Activated B cell treated with CpG ODN at 0.5 μM for 24 hours (primary cell): ENCODE data around the gene SH3PXD2A. TPM values are rescaled to one million over a fixed set of nuclear protein-coding genes. Genes with fewer than 3 reads are reported as not detected.

Experiments used
- ATAC-seq: fragments of 200-7000 bp; cut with Tn5 transposase; one replicate; pipeline ENCODE4 v1.10.0; 2021; ENCODE audit warnings: low read depth, mild to moderate bottlenecking, moderate library complexity
- CTCF ChIA-PET: fragments of 350-600 bp; sonication (Branson Sonifier 250); formaldehyde crosslinking; loops from one replicate; lab custom pipeline; 2021; ENCODE audit warnings: antibody characterized with exemption; lab: Charles Lee
- POLR2A ChIA-PET: fragments of 350-600 bp; sonication (Branson Sonifier 250); formaldehyde crosslinking; loops from one replicate; lab custom pipeline; 2021; ENCODE audit warnings: antibody characterized with exemption; lab: Charles Lee
- DNase-seq: peaks from one replicate; pipeline ENCODE4 v3.0.0; 2022
- H3K27ac Mint-ChIP-seq: one replicate; pipeline ENCODE4 v1.8.0; 2020; ENCODE audit warnings: mixed read lengths
- H3K27me3 Mint-ChIP-seq: one replicate; pipeline ENCODE4 v1.8.0; 2021; ENCODE audit warnings: mixed read lengths
- H3K36me3 Mint-ChIP-seq: one replicate; pipeline ENCODE4 v1.8.0; 2021; ENCODE audit warnings: low read depth, mixed read lengths
- H3K4me1 Mint-ChIP-seq: one replicate; pipeline ENCODE4 v1.8.0; 2021; ENCODE audit warnings: mixed read lengths
- H3K4me3 Mint-ChIP-seq: one replicate; pipeline ENCODE4 v1.8.0; 2020; ENCODE audit warnings: mild to moderate bottlenecking, mixed read lengths
- H3K9me3 Mint-ChIP-seq: one replicate; pipeline ENCODE4 v1.8.0; 2020; ENCODE audit warnings: mixed read lengths
- intact Hi-C: fragments of 100-400 bp; cut with micrococcal nuclease; formaldehyde crosslinking; loops from one replicate; pipeline ENCODE4 v1.15.1; 2024
- total RNA-seq: library from RNA; stranded (reverse); gene quantifications from 2 replicates; pipeline ENCODE4 v1.2.3, GENCODE V29; 2022
- TF ChIP-seq, protein P1 (sequence below): fragments of 200-600 bp; IDR thresholded peaks from one replicate; pipeline ENCODE4 v1.8.0; 2022; ENCODE audit warnings: antibody characterized with exemption, mild to moderate bottlenecking

SH3PXD2A gene
- total RNA-seq, 1 donor from 2014 or later: 18.2 TPM

DNA sequence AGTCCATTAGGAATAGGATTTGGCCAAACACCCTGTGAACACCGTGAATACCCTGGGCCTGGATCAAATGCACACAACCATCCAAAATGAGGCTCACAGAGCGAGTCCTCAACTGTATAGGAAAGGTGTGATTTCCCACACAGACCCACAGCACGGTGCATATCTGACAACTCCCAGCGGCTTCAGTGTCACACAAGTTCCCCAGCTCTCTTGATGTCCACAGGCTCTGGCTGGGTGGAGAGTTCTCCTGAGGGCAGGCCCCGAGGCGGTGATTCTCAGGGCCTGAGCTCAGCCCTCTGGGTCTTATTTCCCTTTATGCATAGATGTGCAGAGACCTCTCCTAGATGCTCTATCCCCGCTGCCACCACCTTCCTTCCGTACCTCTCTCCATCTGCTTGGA is 64.1 kb downstream of the SH3PXD2A start:
- TF ChIP-seq, protein P1, sequence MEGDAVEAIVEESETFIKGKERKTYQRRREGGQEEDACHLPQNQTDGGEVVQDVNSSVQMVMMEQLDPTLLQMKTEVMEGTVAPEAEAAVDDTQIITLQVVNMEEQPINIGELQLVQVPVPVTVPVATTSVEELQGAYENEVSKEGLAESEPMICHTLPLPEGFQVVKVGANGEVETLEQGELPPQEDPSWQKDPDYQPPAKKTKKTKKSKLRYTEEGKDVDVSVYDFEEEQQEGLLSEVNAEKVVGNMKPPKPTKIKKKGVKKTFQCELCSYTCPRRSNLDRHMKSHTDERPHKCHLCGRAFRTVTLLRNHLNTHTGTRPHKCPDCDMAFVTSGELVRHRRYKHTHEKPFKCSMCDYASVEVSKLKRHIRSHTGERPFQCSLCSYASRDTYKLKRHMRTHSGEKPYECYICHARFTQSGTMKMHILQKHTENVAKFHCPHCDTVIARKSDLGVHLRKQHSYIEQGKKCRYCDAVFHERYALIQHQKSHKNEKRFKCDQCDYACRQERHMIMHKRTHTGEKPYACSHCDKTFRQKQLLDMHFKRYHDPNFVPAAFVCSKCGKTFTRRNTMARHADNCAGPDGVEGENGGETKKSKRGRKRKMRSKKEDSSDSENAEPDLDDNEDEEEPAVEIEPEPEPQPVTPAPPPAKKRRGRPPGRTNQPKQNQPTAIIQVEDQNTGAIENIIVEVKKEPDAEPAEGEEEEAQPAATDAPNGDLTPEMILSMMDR: no peak
- Mint-ChIP-seq H3K4me3 (no peak overlapping the region), H3K9me3 (no peaks in the 10 kb centered on the region), H3K27ac (no peak overlapping the region), H3K36me3 (no peaks in the 10 kb centered on the region), H3K27me3 (peaks cover 12% of the 10 kb centered on the region), H3K4me1 (no peaks in the 10 kb centered on the region)
- ATAC-seq (no peak), DNase-seq (no peak)
- ChIA-PET POLR2A (no interaction called here), CTCF (no interaction called here)
- intact Hi-C loops: no loop called here

DNA sequence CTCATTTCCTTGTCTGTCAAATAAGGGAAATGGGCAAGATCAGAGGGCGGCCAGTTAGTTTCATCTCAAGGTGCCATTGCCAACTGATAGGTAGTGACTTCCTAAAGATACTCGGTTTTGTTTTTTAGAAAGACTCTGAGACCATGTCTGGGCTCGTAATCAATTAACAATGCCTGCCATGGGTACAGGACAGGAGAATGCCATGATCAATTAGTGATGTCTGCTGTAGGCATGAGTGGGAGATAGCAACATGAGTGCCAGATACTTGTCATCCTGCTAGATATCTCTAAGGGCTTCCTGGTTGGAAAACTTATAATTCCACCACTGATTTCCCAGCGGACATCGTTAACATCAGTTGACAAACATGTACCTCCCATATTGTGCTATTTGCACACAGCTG is 64.8 kb downstream of the SH3PXD2A start:
- H3K27ac Mint-ChIP-seq: no peak overlapping the region
- no peaks in the 10 kb centered on the region for H3K36me3 Mint-ChIP-seq
- no peak overlapping the region for H3K4me3 Mint-ChIP-seq
- peaks cover 12% of the 10 kb centered on the region for H3K27me3 Mint-ChIP-seq
- TF ChIP-seq, protein P1: no peak
- intact Hi-C loops: no loop called here
- ATAC-seq (no peak), DNase-seq (no peak)
- H3K4me1 Mint-ChIP-seq: no peaks in the 10 kb centered on the region
- CTCF ChIA-PET: interaction anchor here (1.2 kb wide), 1 partner anchor 10 kb away, joined by 3 read pairs; no protein-coding TSS in a partner anchor
- POLR2A ChIA-PET: no interaction called here
- no peaks in the 10 kb centered on the region for H3K9me3 Mint-ChIP-seq

DNA sequence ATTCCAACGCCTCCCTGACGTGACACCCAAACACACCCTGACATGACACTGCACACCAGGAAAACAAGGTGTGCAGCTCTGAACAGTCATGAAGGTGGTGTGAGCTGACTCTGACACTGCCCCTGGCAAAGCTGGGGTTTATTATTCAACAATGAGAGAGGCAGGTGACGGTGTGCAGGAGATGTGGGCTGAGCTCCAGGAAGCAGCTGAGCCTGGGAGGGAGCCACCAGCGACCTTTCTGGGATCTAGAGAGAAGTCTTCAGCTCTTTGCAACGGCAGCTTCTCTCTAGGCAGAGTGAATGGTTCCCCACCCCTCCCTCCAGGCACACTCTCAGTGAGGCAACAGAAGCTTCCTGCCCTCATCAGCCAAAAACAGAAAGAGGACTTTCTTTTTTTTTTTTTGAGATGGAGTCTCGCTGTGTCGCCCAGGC is 65.6 kb downstream of the SH3PXD2A start:
- Mint-ChIP-seq H3K4me3 (no peak overlapping the region), H3K27me3 (peaks cover 17% of the 10 kb centered on the region), H3K4me1 (no peaks in the 10 kb centered on the region), H3K36me3 (no peaks in the 10 kb centered on the region), H3K9me3 (no peaks in the 10 kb centered on the region), H3K27ac (no peak overlapping the region)
- intact Hi-C loops: no loop called here
- CTCF ChIA-PET: interaction anchor here (1.2 kb wide), 1 partner anchor 9 kb away, joined by 3 read pairs; no protein-coding TSS in a partner anchor
- TF ChIP-seq, protein P1: no peak
- POLR2A ChIA-PET: no interaction called here
- DNase-seq: no peak
- no peak for ATAC-seq

DNA sequence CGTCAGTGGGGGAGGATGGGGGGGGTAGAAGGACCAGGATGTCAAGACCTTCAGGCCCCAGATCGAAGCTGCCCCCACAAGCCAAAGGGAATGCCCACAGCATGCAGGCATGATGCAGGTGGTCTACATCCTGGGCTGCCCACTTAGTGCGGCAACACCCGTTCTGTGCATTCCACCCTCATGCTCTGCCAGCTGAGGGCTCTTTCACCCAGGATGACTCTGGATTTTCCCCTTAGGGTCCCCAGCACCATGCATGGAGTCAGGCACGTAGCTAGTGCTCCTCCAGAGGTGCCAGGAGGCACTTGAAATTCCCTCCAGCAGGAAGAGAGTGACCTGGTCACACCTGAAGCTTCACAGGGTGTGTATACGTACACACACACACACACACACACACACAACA is 66.2 kb downstream of the SH3PXD2A start:
- TF ChIP-seq, protein P1: no peak
- intact Hi-C loops: no loop called here
- H3K9me3 Mint-ChIP-seq: no peaks in the 10 kb centered on the region
- DNase-seq (no peak), ATAC-seq (no peak)
- H3K27ac Mint-ChIP-seq: no peak overlapping the region
- H3K4me3 Mint-ChIP-seq: no peak overlapping the region
- H3K36me3 Mint-ChIP-seq: no peaks in the 10 kb centered on the region
- no peaks in the 10 kb centered on the region for H3K4me1 Mint-ChIP-seq
- ChIA-PET POLR2A (no interaction called here), CTCF (interaction anchor here (0.5 to 1.2 kb wide), 2 partner anchors 8 to 503 kb away, joined by 3 to 4 read pairs; no protein-coding TSS in a partner anchor)
- peaks cover 22% of the 10 kb centered on the region for H3K27me3 Mint-ChIP-seq

DNA sequence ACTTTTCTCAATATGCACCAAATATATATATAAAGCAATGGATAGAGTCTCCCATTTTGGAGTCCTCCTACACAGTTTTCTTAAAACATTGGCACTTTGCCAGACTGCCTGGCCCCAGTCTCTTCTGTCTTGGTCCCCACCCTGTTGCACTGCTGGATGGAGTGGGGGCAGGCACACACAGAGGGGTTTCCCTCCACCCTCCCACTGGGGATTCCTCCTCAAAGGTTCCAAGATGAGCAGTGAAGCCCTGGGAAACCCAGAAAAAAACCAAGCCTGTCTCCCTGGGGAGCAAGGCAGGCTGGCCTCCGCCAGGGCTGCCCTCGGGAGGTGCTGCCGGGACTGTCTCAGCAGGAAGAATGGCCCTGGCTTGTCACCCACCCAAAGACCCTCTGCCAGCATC is 68.0 kb downstream of the SH3PXD2A start:
- no peak for DNase-seq
- intact Hi-C loops: no loop called here
- ChIA-PET POLR2A (no interaction called here), CTCF (no interaction called here)
- H3K27ac Mint-ChIP-seq: no peak overlapping the region
- no peaks in the 10 kb centered on the region for H3K9me3 Mint-ChIP-seq
- TF ChIP-seq, protein P1: no peak
- no peak overlapping the region for H3K4me3 Mint-ChIP-seq
- H3K36me3 Mint-ChIP-seq: no peaks in the 10 kb centered on the region
- peaks cover 29% of the 10 kb centered on the region for H3K27me3 Mint-ChIP-seq
- no peaks in the 10 kb centered on the region for H3K4me1 Mint-ChIP-seq
- no peak for ATAC-seq
